ENCODE data around the gene FAM216B. TPM values are rescaled to one million over a fixed set of nuclear protein-coding genes. Genes with fewer than 3 reads are reported as not detected.

The FAM216B gene
- polyA plus RNA-seq, 1 of the 3 experiments (the other 2 are of a cell fraction) = not detected

DNA sequence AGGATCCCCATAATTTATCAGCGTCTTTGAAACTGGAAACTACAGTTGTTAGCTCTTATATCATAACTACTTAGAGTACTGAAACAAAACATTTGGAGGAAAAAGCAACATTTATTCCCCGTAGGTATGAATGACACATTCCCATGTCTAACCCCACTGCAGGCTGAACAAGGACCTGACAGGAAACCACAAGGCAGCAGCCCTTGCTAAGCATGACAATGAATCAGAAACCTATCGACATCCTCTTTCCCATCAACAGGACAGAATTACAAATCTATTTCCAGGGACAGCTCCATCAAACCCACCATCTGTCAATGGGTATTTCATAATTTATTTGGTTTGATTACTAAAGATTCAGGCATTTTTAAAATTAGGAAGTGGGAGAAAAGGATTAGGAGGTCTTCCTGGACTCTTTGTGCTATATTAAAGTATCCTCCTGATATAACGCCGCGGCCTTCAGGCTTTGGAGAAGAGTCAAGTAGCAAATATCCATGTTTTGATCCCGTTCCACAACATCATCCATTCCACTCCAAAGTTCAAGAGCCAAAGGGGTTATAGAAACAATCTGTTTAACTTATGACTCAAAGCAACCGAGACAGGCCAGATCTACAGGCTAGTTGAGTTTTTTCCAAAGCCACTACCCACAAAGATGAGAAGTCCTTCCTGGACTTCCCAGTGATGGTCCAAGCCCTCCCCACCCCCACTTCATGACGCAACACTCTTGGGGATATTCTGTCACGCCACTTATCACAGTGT lies 51.1 kb downstream of the FAM216B start:
- Histone ChIP-seq H3K4me3 (ENCODE audit: low read depth in 2 of 2, low read length in 1 of 2) (no peak overlapping the region), H3K9me3 (no peaks in the 10 kb centered on the region), H3K9ac (no peak overlapping the region; the same call in 1 of the 2 replicates), H4K20me1 (ENCODE audit: insufficient read depth) (no peaks in the 10 kb centered on the region), H3K79me2 (ENCODE audit: insufficient read depth) (no peaks in the 10 kb centered on the region), H3K4me1 (ENCODE audit: control insufficient read depth in 1 of 2, insufficient read depth in 2 of 2, low read depth in 1 of 2, low read length in 1 of 2) (peaks cover 2 to 17% of the 10 kb centered on the region in 2 experiments; a peak in 2 of 4 replicates), H3K4me2 (peak overlapping the region; percentile 52; the same call in 1 of the 2 replicates), H3K9me2 (no peaks in the 10 kb centered on the region), H2AFZ (ENCODE audit: low read depth) (no peak overlapping the region), H3K36me3 (replicated peaks in 1 of 2; ENCODE audit: control insufficient read depth in 1 of 2, insufficient read depth in 2 of 2, low read length in 1 of 2) (no peaks in the 10 kb centered on the region), H3K27me3 (ENCODE audit: insufficient read depth) (no peaks in the 10 kb centered on the region), H3F3A (replicated peaks; ENCODE audit: insufficient read depth) (peaks cover 19% of the 10 kb centered on the region), H3K27ac (ENCODE audit: low read depth in 2 of 2, low read length in 1 of 2) (peak overlapping the region in 1 of 2 experiments; percentile 78; a peak in 2 of 4 replicates)
- DNase-seq = no peak
- ChIA-PET POLR2A (no interaction called here), CTCF (no interaction called here)
- WGBS (ENCODE audit: low lambda C conversion rate) = 41% methylated on average over 10 of the region's 10 CpGs
- TF ChIP-seq CHD2 (IDR thresholded peaks at IDR 0.05; ENCODE audit: low read length, partially characterized antibody) (no peak), NFIC (IDR thresholded peaks at IDR 0.05; ENCODE audit: borderline replicate concordance) (peak; percentile 84), FOSL2 (IDR thresholded peaks at IDR 0.05; ENCODE audit: borderline replicate concordance, low read depth) (peak; percentile 67), FOXJ3 (CRISPR knock-in tag; IDR thresholded peaks at IDR 0.05) (no peak), RAD21 (IDR thresholded peaks at IDR 0.05; ENCODE audit: low read length) (no peak), NRF1 (IDR thresholded peaks at IDR 0.05; ENCODE audit: low read depth, low read length) (no peak), EP300 (IDR thresholded peaks at IDR 0.05; ENCODE audit: borderline replicate concordance in 1 of 2, low read depth in 1 of 2, low read length in 1 of 2) (peak in 1 of 2 experiments; percentile 78; a peak in 1 of 4 replicates), TAF1 (IDR thresholded peaks at IDR 0.05; ENCODE audit: borderline replicate concordance, low read depth, low read length) (no peak), CTCF (IDR thresholded peaks at IDR 0.05) (no peak), ELF1 (IDR thresholded peaks at IDR 0.05) (no peak; the same call in 1 of the 2 replicates), EZH2phosphoT487 (IDR thresholded peaks at IDR 0.05; ENCODE audit: borderline replicate concordance, low read depth) (no peak), JUND (IDR thresholded peaks at IDR 0.05) (peak; percentile 67), TEAD4 (IDR thresholded peaks at IDR 0.05; ENCODE audit: borderline replicate concordance, insufficient read depth) (0 out of 2 replicates have a peak, but pooled peaks have one; percentile 46), RFX5 (IDR thresholded peaks at IDR 0.05; ENCODE audit: low read length) (no peak), FOXM1 (IDR thresholded peaks at IDR 0.05; ENCODE audit: low read depth) (no peak), POLR2AphosphoS5 (IDR thresholded peaks at IDR 0.05; ENCODE audit: low read depth, low read length) (no peak), GABPA (IDR thresholded peaks at IDR 0.05; ENCODE audit: low read depth) (no peak), MXI1 (IDR thresholded peaks at IDR 0.05; ENCODE audit: low read depth, low read length) (no peak), MEF2A (IDR thresholded peaks at IDR 0.05; ENCODE audit: borderline replicate concordance, low read depth) (no peak), SMC3 (IDR thresholded peaks at IDR 0.05; ENCODE audit: low read depth, low read length) (no peak), TCF12 (IDR thresholded peaks at IDR 0.05) (peak; percentile 89), GATA2 (CRISPR knock-in tag; IDR thresholded peaks at IDR 0.05) (no peak), RXRA (IDR thresholded peaks at IDR 0.05; ENCODE audit: borderline replicate concordance, low read depth) (peak; percentile 68)
- TF ChIP-seq, protein P1, sequence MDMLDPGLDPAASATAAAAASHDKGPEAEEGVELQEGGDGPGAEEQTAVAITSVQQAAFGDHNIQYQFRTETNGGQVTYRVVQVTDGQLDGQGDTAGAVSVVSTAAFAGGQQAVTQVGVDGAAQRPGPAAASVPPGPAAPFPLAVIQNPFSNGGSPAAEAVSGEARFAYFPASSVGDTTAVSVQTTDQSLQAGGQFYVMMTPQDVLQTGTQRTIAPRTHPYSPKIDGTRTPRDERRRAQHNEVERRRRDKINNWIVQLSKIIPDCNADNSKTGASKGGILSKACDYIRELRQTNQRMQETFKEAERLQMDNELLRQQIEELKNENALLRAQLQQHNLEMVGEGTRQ (IDR thresholded peaks at IDR 0.05; ENCODE audit: borderline replicate concordance, low read depth, low read length) = no peak
- TF ChIP-seq, protein P2, sequence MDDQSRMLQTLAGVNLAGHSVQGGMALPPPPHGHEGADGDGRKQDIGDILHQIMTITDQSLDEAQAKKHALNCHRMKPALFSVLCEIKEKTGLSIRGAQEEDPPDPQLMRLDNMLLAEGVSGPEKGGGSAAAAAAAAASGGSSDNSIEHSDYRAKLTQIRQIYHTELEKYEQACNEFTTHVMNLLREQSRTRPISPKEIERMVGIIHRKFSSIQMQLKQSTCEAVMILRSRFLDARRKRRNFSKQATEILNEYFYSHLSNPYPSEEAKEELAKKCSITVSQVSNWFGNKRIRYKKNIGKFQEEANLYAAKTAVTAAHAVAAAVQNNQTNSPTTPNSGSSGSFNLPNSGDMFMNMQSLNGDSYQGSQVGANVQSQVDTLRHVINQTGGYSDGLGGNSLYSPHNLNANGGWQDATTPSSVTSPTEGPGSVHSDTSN (IDR thresholded peaks at IDR 0.05) = peak; percentile 78
- TF ChIP-seq, protein P3, sequence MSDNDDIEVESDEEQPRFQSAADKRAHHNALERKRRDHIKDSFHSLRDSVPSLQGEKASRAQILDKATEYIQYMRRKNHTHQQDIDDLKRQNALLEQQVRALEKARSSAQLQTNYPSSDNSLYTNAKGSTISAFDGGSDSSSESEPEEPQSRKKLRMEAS (IDR thresholded peaks at IDR 0.05; ENCODE audit: low read depth) = no peak
- TF ChIP-seq, protein P4, sequence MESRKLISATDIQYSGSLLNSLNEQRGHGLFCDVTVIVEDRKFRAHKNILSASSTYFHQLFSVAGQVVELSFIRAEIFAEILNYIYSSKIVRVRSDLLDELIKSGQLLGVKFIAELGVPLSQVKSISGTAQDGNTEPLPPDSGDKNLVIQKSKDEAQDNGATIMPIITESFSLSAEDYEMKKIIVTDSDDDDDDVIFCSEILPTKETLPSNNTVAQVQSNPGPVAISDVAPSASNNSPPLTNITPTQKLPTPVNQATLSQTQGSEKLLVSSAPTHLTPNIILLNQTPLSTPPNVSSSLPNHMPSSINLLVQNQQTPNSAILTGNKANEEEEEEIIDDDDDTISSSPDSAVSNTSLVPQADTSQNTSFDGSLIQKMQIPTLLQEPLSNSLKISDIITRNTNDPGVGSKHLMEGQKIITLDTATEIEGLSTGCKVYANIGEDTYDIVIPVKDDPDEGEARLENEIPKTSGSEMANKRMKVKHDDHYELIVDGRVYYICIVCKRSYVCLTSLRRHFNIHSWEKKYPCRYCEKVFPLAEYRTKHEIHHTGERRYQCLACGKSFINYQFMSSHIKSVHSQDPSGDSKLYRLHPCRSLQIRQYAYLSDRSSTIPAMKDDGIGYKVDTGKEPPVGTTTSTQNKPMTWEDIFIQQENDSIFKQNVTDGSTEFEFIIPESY (IDR thresholded peaks at IDR 0.05; ENCODE audit: borderline replicate concordance, low read depth) = 0 out of 2 replicates have a peak, but pooled peaks have one; percentile 18
